HCT116 (cell line): ENCODE data around the gene SPRR2E. TPM values are rescaled to one million over a fixed set of nuclear protein-coding genes. Genes with fewer than 3 reads are reported as not detected.
A peak's percentile ranks its signal among the peaks of the same experiment; 100 is the strongest.

Experiments used
- ATAC-seq: fragments of 200-7000 bp; cut with Tn5 transposase; 2 replicates; pipeline ENCODE4 v1.9.1; 2020; ENCODE audit warnings: mild to moderate bottlenecking, moderate library complexity
- Bru-seq: library from RNA; stranded (reverse); fragments of 400-500 nt; gene quantifications from one replicate; lab custom pipeline; 2021; lab: Mats Ljungman, UMichigan
- BruChase-seq, 2 experiments: library from RNA; stranded (reverse); fragments of 400-500 nt; gene quantifications; one replicate each; lab custom pipeline; 2021; lab: Mats Ljungman, UMichigan
- BruUV-seq: library from RNA; stranded (reverse); fragments of 400-500 nt; replicated peaks from 2 replicates; lab custom pipeline; 2021; lab: Mats Ljungman, UMichigan
- CTCF ChIA-PET: fragments of 300-600 bp; sonication (Branson Sonifier 250); formaldehyde crosslinking; loops from one replicate; lab custom pipeline; 2021; ENCODE audit warnings: antibody characterized with exemption; lab: Charles Lee
- POLR2A ChIA-PET: fragments of 300-600, 350-600 bp; sonication (Branson Sonifier 250); formaldehyde crosslinking; loops from one replicate; lab custom pipeline; 2021; ENCODE audit warnings: antibody characterized with exemption; lab: Charles Lee
- RAD21 ChIA-PET, 2 experiments: fragments of 300-600 bp; sonication (Branson Sonifier 250); formaldehyde crosslinking; loops; one replicate each; lab custom pipeline; 2023; ENCODE audit warnings: low total read pairs in 2 of 2; ENCODE audit not compliant: uncharacterized antibody in 2 of 2, unreplicated experiment in 2 of 2, low non-redundant PET in 1 of 2; lab: Charles Lee
- DNase-seq: peaks from one replicate; pipeline ENCODE4 v3.0.0-alpha.2; 2010; ENCODE audit warnings: low read depth, low spot score
- H2AFZ ChIP-seq: fragments of 200-600 bp; shearing (Covaris generic), sonication (generic); 2 replicates; pipeline ENCODE4 v1.6.1; 2017; ENCODE audit warnings: low read depth, mixed run types, mixed read lengths, antibody characterized with exemption, low read length; ENCODE audit not compliant: poor library complexity, severe bottlenecking
- H3K27ac ChIP-seq: 2 replicates; pipeline ENCODE4 v1.5.1; 2012; ENCODE audit warnings: low read depth, low read length
- H3K27me3 ChIP-seq: fragments of 200-600 bp; sonication (generic); 2 replicates; pipeline ENCODE4 v1.6.1; 2016; ENCODE audit warnings: mixed run types, low read length, mixed read lengths; ENCODE audit not compliant: insufficient read depth
- H3K36me3 ChIP-seq, 2 experiments: fragments of 200-500 bp in 1 of 2; fragments of 200-600 bp in 1 of 2; sonication (Bioruptor generic) in 1 of 2; sonication (generic) in 1 of 2; 2 replicates each; pipeline versions ENCODE4 v1.5.1 to v1.6.1; 2014 to 2016; ENCODE audit warnings: low read length in 2 of 2, inconsistent platforms in 1 of 2, mixed read lengths in 1 of 2, mixed run types in 1 of 2; ENCODE audit not compliant: insufficient read depth in 2 of 2, control insufficient read depth in 1 of 2
- H3K4me1 ChIP-seq, 2 experiments: fragments of 200-600 bp in 1 of 2; sonication (generic) in 1 of 2; 2 replicates each; pipeline versions ENCODE4 v1.5.1 to v1.6.1; 2012 to 2017; ENCODE audit warnings: low read length in 2 of 2, inconsistent platforms in 1 of 2, mild to moderate bottlenecking in 1 of 2, mixed read lengths in 1 of 2, mixed run types in 1 of 2, moderate library complexity in 1 of 2; ENCODE audit not compliant: insufficient read depth in 2 of 2, control insufficient read depth in 1 of 2
- H3K4me2 ChIP-seq: fragments of 200-600 bp; sonication (generic); 2 replicates; pipeline ENCODE4 v1.6.1; 2017; ENCODE audit warnings: mixed run types, low read length, mixed read lengths
- H3K4me3 ChIP-seq, 2 experiments: fragments of 200-600 bp in 1 of 2; sonication (generic) in 1 of 2; replicated peaks in 1 of 2; 2 replicates each; pipeline ENCODE4 v1.5.1; 2011 to 2016; ENCODE audit warnings: low read length in 2 of 2, control low read depth in 1 of 2, low read depth in 1 of 2, mild to moderate bottlenecking in 1 of 2, mixed read lengths in 1 of 2, mixed run types in 1 of 2
- H3K79me2 ChIP-seq: fragments of 200-600 bp; sonication (generic); 2 replicates; pipeline ENCODE4 v1.6.1; 2017; ENCODE audit warnings: mild to moderate bottlenecking, mixed run types, low read length, moderate library complexity, mixed read lengths; ENCODE audit not compliant: insufficient read depth
- H3K9ac ChIP-seq: fragments of 200-600 bp; sonication (generic); 2 replicates; pipeline ENCODE4 v1.6.1; 2016; ENCODE audit warnings: low read length, mixed read lengths
- H3K9me2 ChIP-seq: fragments of 200-600 bp; sonication (generic), shearing (Covaris generic); 2 replicates; pipeline ENCODE4 v1.6.1; 2017; ENCODE audit warnings: mixed run types, mild to moderate bottlenecking, moderate library complexity; ENCODE audit not compliant: insufficient read depth
- H3K9me3 ChIP-seq, 2 experiments: fragments of 200-500 bp in 1 of 2; fragments of 200-600 bp in 1 of 2; sonication (Bioruptor generic) in 1 of 2; sonication (generic) in 1 of 2; 2 replicates each; pipeline ENCODE4 v1.6.1; 2014 to 2017; ENCODE audit warnings: low read length in 2 of 2, mixed read lengths in 2 of 2, inconsistent platforms in 1 of 2, low read depth in 1 of 2, mild to moderate bottlenecking in 1 of 2, mixed run types in 1 of 2, moderate library complexity in 1 of 2; ENCODE audit not compliant: control insufficient read depth in 1 of 2, insufficient read depth in 1 of 2
- H4K20me1 ChIP-seq: fragments of 200-600 bp; sonication (generic), shearing (Covaris generic); 2 replicates; pipeline ENCODE4 v1.6.1; 2017; ENCODE audit warnings: mixed run types, mild to moderate bottlenecking, moderate library complexity; ENCODE audit not compliant: insufficient read depth
- CEBPB ChIP-seq: IDR thresholded peaks from 2 replicates; pipeline ENCODE4 v1.6.1; 2012; ENCODE audit warnings: low read depth
- EGR1 ChIP-seq: IDR thresholded peaks from 2 replicates; pipeline ENCODE4 v1.6.1; 2012; ENCODE audit warnings: low read depth
- EZH2 ChIP-seq: fragments of 200-600 bp; sonication (generic); IDR thresholded peaks from 2 replicates; pipeline ENCODE4 v1.6.1; 2017; ENCODE audit warnings: antibody characterized with exemption, mixed run types
- EZH2phosphoT487 ChIP-seq: fragments of 200-600 bp; IDR thresholded peaks from 2 replicates; pipeline ENCODE4 v1.6.1; 2018; ENCODE audit warnings: antibody characterized with exemption, borderline replicate concordance
- FOSL1 ChIP-seq: IDR thresholded peaks from 2 replicates; pipeline ENCODE4 v1.6.1; 2012; ENCODE audit warnings: low read depth
- JUND ChIP-seq: IDR thresholded peaks from 2 replicates; pipeline ENCODE4 v1.6.1; 2012
- POLR2A ChIP-seq: IDR thresholded peaks from 2 replicates; pipeline ENCODE4 v1.7.0; 2011; ENCODE audit warnings: borderline replicate concordance; ENCODE audit not compliant: insufficient read depth, insufficient read length; ENCODE audit errors: extremely low read depth
- RAD21 ChIP-seq: IDR thresholded peaks from 2 replicates; pipeline ENCODE4 v1.6.1; 2012; ENCODE audit warnings: low read depth, mild to moderate bottlenecking
- SIN3A ChIP-seq: IDR thresholded peaks from 2 replicates; pipeline ENCODE4 v1.6.1; 2012; ENCODE audit warnings: low read depth
- SP1 ChIP-seq: IDR thresholded peaks from 2 replicates; pipeline ENCODE4 v1.6.1; 2012; ENCODE audit warnings: low read depth
- SRF ChIP-seq: IDR thresholded peaks from 2 replicates; pipeline ENCODE4 v1.6.1; 2012; ENCODE audit warnings: low read depth
- YY1 ChIP-seq: IDR thresholded peaks from 2 replicates; pipeline ENCODE4 v1.6.1; 2011; ENCODE audit warnings: low read length, low read depth, moderate library complexity, mild to moderate bottlenecking; ENCODE audit not compliant: insufficient replicate concordance; ENCODE audit errors: extremely low read depth
- ZFX ChIP-seq: fragments of 450-650 bp; IDR thresholded peaks from 2 replicates; pipeline ENCODE4 v1.6.1; 2017
- ZNF274 ChIP-seq: fragments of 200-500 bp; sonication (Bioruptor generic); IDR thresholded peaks from 2 replicates; pipeline ENCODE4 v1.6.1; 2014; ENCODE audit warnings: mild to moderate bottlenecking, low read depth, low read length, inconsistent platforms
- intact Hi-C: fragments of 100-400 bp; cut with micrococcal nuclease; formaldehyde crosslinking; loops from 2 replicates; pipeline ENCODE4 v1.10.0; 2022
- long read RNA-seq: library from polyadenylated mRNA; unstranded; transcript quantifications from one replicate; pipeline ENCODE4 v2.0.0, GENCODE V29; 2021; ENCODE audit not compliant: unreplicated experiment
- polyA plus RNA-seq: library from polyadenylated mRNA; unstranded; fragments of >200 nt; gene quantifications from 2 replicates; pipeline ENCODE4 v1.2.1, GENCODE V29; 2012; ENCODE audit warnings: missing spikeins
- total RNA-seq: library from RNA; stranded (reverse); gene quantifications from one replicate; pipeline ENCODE4 v1.2.1, GENCODE V29; 2021; ENCODE audit not compliant: unreplicated experiment
- TF ChIP-seq, protein P1 (sequence below): IDR thresholded peaks from 2 replicates; pipeline ENCODE4 v1.6.1; 2012

Gene SPRR2E
- not detected for total RNA-seq
- 0.37 TPM in 1 of 2 replicates, not detected in the other for polyA plus RNA-seq
- Bru-seq, nascent RNA: percentile 18 among the genes with signal in this experiment
- not detected for BruChase-seq, experiment 1, labeled RNA remaining after a 6-hour chase
- percentile 6 among the genes with signal in this experiment for BruChase-seq, experiment 2, labeled RNA remaining after a 2-hour chase
- long read RNA-seq: 0 reads

DNA sequence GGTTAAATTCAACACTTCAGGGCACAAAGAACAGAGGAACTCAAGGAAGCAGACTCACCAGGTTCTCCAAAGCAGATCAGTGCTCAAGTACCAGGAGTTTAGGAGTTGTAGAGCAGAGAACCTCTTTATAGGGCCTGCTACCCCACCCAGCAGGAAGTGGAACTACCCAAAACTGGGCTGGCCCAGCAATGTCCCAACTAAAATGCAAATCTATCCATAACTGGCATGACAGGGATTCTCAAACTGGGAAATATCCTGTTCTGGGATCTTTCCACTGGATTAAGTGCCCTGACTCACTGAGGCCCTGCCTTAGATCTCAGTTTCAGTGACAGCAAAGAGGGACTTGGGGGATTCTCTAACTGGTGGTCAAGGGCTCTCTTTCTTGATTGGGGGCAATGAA, at the start of gene SPRR2E:
Gene SPRR2E, minus strand, starts transcription at position 101 of the 400 bp plus-strand sequence. CDS start 775 bp downstream, outside the sequence.
- BruUV-seq: no TSS peak
- H3K9me3 ChIP-seq: no peaks in the 10 kb centered on the region
- no peaks in the 10 kb centered on the region for H3K36me3 ChIP-seq
- no peak for TF ChIP-seq JUND
- TF ChIP-seq RAD21: no peak
- TF ChIP-seq EZH2: no peak
- no peak for TF ChIP-seq ZFX
- TF ChIP-seq FOSL1: no peak
- TF ChIP-seq CEBPB: no peak
- TF ChIP-seq, protein P1, sequence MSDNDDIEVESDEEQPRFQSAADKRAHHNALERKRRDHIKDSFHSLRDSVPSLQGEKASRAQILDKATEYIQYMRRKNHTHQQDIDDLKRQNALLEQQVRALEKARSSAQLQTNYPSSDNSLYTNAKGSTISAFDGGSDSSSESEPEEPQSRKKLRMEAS: no peak
- no peak for TF ChIP-seq ZNF274
- no peak for TF ChIP-seq SP1
- TF ChIP-seq EGR1: no peak
- TF ChIP-seq SIN3A: no peak
- TF ChIP-seq YY1: no peak
- TF ChIP-seq POLR2A: no peak
- TF ChIP-seq SRF: no peak
- no peak for TF ChIP-seq EZH2phosphoT487
- no peak within 1 kb of the TSS for H3K4me2 ChIP-seq
- H3K79me2 ChIP-seq: no peaks in the 10 kb centered on the region
- intact Hi-C loops: no loop called here
- ATAC-seq (no peak), DNase-seq (no peak)
- H3K9ac ChIP-seq: no peak within 1 kb of the TSS
- H4K20me1 ChIP-seq: no peaks in the 10 kb centered on the region
- H3K9me2 ChIP-seq: no peaks in the 10 kb centered on the region
- RAD21 ChIA-PET: no interaction called here
- H3K4me1 ChIP-seq: peaks cover 0 to 5% of the 10 kb centered on the region in 2 experiments; a peak in 2 of 4 replicates
- no peak within 1 kb of the TSS for H2AFZ ChIP-seq
- no peaks in the 10 kb centered on the region for H3K27me3 ChIP-seq
- no peak within 1 kb of the TSS for H3K27ac ChIP-seq
- POLR2A ChIA-PET: no interaction called here
- no peak within 1 kb of the TSS for H3K4me3 ChIP-seq
- CTCF ChIA-PET: no interaction called here
